Chondrocyte (in vitro differentiated cells): Measurements from ENCODE around the gene CADM2. TPM values are rescaled to one million over a fixed set of nuclear protein-coding genes. Genes with fewer than 3 reads are reported as not detected.
A peak's percentile ranks its signal among the peaks of the same experiment; 100 is the strongest.

Source experiments
- DNase-seq: peaks from one replicate; pipeline ENCODE4 v3.0.0; 2021; ENCODE audit warnings: mixed read lengths, low spot score
- H3K27ac Mint-ChIP-seq: one replicate; pipeline ENCODE4 v1.8.0; 2021; ENCODE audit warnings: mild to moderate bottlenecking, moderate library complexity, mixed read lengths; ENCODE audit not compliant: unreplicated experiment
- H3K27me3 Mint-ChIP-seq: 2 replicates; pipeline ENCODE4 v1.8.0; 2021; ENCODE audit warnings: low read depth, mixed read lengths
- H3K36me3 Mint-ChIP-seq: 2 replicates; pipeline ENCODE4 v1.8.0; 2021; ENCODE audit warnings: low read depth, mixed read lengths
- H3K4me1 Mint-ChIP-seq: 2 replicates; pipeline ENCODE4 v1.8.0; 2021; ENCODE audit warnings: low read depth, mild to moderate bottlenecking, mixed read lengths
- H3K4me3 Mint-ChIP-seq: one replicate; pipeline ENCODE4 v1.8.0; 2021; ENCODE audit warnings: mild to moderate bottlenecking, moderate library complexity, mixed read lengths; ENCODE audit not compliant: unreplicated experiment
- H3K9me3 Mint-ChIP-seq: 2 replicates; pipeline ENCODE4 v1.8.0; 2021; ENCODE audit warnings: low read depth, mixed read lengths
- total RNA-seq: library from RNA; stranded (reverse); gene quantifications from 3 replicates; pipeline ENCODE4 v1.2.1, GENCODE V29; 2021
- TF ChIP-seq, protein P1 (sequence below): fragments of 200-600 bp; sonication (generic); IDR thresholded peaks from 2 replicates; pipeline ENCODE4 v1.5.0; 2021; ENCODE audit warnings: antibody characterized with exemption, mild to moderate bottlenecking, moderate library complexity

The CADM2 gene
- total RNA-seq, 1 donor from 2014 or later, result 1.1 TPM

DNA sequence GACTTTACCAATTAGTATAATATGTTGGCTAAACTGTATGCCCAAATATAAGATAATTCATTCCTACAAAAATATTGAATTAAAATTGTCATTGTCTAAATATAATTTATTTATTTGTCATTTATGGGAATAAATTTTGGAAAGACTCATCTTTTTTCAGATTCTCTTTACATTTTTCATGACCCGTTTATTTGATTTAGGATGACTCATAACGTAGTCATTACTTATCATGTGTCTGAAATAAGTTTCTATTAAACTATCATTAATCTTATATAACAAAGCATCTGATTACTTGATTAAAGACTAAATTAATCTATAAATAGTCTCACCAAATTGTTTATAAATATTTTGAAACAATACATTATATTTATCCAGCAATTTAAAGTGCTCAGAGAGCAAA lies 516.6 kb downstream of the CADM2 start:
- no peak for DNase-seq
- TF ChIP-seq, protein P1, sequence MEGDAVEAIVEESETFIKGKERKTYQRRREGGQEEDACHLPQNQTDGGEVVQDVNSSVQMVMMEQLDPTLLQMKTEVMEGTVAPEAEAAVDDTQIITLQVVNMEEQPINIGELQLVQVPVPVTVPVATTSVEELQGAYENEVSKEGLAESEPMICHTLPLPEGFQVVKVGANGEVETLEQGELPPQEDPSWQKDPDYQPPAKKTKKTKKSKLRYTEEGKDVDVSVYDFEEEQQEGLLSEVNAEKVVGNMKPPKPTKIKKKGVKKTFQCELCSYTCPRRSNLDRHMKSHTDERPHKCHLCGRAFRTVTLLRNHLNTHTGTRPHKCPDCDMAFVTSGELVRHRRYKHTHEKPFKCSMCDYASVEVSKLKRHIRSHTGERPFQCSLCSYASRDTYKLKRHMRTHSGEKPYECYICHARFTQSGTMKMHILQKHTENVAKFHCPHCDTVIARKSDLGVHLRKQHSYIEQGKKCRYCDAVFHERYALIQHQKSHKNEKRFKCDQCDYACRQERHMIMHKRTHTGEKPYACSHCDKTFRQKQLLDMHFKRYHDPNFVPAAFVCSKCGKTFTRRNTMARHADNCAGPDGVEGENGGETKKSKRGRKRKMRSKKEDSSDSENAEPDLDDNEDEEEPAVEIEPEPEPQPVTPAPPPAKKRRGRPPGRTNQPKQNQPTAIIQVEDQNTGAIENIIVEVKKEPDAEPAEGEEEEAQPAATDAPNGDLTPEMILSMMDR, result no peak

DNA sequence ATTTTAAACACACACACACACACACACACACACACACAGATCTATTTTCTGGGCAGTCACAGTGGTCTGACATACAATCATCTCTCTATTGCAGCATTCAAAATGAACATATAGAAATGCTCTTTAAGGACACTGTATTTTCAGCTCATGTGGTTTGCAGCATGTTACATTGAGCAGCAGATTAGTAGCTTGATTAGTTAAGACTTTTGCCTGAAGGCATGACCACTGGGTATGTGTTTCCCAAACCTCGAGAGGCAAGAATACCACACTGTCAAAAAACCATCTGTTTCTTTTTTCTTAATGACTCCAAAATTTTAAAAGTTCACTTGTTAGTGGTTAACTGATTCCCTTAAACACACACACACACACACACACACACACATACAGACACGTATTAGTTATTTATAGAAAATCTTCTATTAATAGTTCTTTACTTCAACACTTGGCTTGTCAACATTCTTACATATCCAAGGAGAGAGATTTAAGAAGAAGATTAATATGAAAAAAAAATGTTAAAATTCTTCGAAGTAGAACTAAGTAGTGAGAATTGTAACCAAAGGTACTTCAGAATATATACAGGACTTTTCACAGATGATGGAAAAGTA lies 518.2 kb downstream of the CADM2 start:
- no peaks in the 10 kb centered on the region for H3K36me3 Mint-ChIP-seq
- no peak overlapping the region for H3K4me3 Mint-ChIP-seq
- H3K27me3 Mint-ChIP-seq, result no peaks in the 10 kb centered on the region
- H3K9me3 Mint-ChIP-seq, result no peaks in the 10 kb centered on the region
- peaks cover 19% of the 10 kb centered on the region for H3K4me1 Mint-ChIP-seq
- DNase-seq, result no peak
- TF ChIP-seq, protein P1, result no peak
- H3K27ac Mint-ChIP-seq, result no peak overlapping the region

More for the DNA sequence above, 516.6 kb downstream of the CADM2 start:
- no peak overlapping the region for H3K4me3 Mint-ChIP-seq
- no peaks in the 10 kb centered on the region for H3K36me3 Mint-ChIP-seq
- H3K27ac Mint-ChIP-seq, result no peak overlapping the region
- no peaks in the 10 kb centered on the region for H3K9me3 Mint-ChIP-seq
- H3K4me1 Mint-ChIP-seq, result peaks cover 20% of the 10 kb centered on the region
- H3K27me3 Mint-ChIP-seq, result no peaks in the 10 kb centered on the region

DNA sequence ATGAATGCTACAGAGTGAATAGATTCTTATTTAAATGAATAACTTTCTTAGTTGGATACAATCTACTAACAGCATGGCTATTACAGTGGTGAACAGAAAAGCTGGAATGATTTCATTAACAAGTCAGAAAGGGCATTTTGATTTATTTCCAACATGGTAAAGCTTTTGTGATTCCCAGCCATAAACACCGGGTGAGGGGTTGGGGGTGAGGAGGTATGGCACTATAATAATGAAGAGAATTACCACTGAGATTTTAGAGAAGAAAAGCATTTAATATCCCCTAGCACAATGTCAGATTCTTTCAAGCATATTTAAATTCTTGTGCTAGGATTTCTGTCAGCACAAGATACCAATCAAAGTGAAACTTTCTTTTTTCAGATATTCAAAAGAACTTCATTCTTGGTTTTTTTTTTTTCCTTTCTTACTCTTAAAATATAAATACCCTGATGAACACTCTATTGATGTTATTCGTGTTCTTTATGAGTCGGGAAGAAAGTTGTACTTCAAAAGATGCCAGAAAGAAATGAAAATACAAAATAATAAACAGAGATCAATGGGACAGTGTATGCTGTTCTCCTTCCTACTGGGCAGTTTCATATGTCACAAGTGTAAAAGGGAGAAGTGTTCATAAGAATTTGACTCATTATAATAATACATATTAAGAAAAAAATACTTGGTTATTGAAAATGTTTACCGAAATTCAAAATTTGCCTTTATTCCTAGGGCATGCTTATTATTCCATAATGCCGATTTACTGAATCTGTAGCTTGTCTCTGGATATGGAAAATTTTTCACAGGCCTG lies 522.8 kb downstream of the CADM2 start:
- no peak overlapping the region for H3K27ac Mint-ChIP-seq
- H3K27me3 Mint-ChIP-seq, result no peaks in the 10 kb centered on the region
- peaks cover 28% of the 10 kb centered on the region for H3K4me1 Mint-ChIP-seq
- H3K36me3 Mint-ChIP-seq, result no peaks in the 10 kb centered on the region
- DNase-seq, result no peak
- H3K9me3 Mint-ChIP-seq, result no peaks in the 10 kb centered on the region
- no peak overlapping the region for H3K4me3 Mint-ChIP-seq
- TF ChIP-seq, protein P1, result no peak

DNA sequence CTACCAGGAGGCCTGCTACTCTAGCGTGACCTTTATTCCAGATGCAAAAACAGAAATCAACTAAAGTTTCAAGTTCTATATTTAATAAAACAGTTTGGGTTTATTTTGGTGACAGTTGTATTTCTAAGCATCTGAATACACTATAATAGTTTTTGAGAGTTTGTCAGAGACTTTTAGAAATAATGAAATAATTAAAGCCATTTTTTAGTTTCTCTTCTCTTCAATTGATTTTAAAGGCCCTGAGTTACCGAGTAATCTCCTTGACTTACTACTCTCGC lies 523.4 kb downstream of the CADM2 start:
- Mint-ChIP-seq H3K9me3 (no peaks in the 10 kb centered on the region), H3K27me3 (no peaks in the 10 kb centered on the region), H3K27ac (peak overlapping the region; percentile 38), H3K4me3 (no peak overlapping the region), H3K36me3 (no peaks in the 10 kb centered on the region), H3K4me1 (peaks cover 22% of the 10 kb centered on the region)
- DNase-seq, result no peak
- TF ChIP-seq, protein P1, result no peak

DNA sequence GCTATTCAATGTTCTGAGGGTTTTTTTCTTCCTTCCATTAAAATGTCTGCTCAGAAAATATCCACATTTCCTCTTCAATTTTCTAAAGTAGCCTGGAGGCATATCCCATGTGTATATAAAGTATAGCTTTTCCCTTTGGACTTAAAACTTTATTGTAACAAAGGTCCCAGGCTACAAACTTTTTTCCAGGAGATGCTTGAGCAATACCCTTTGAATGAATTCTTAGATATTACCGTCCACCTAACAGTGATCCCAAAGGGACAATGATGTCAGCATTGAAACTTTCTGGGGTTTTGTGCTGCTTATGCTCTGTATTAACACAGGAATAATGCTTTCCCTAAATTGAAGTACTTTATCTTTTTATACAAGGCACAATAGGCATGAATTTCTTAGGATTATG lies 525.2 kb downstream of the CADM2 start:
- H3K36me3 Mint-ChIP-seq, result no peaks in the 10 kb centered on the region
- H3K4me1 Mint-ChIP-seq, result peaks cover 17% of the 10 kb centered on the region

More for the DNA sequence above, 525.2 kb downstream of the CADM2 start:
- no peaks in the 10 kb centered on the region for H3K9me3 Mint-ChIP-seq
- TF ChIP-seq, protein P1, result no peak
- H3K4me3 Mint-ChIP-seq, result no peak overlapping the region
- DNase-seq, result no peak
- H3K27me3 Mint-ChIP-seq, result no peaks in the 10 kb centered on the region
- H3K27ac Mint-ChIP-seq, result no peak overlapping the region
